GM21786 (cell line): ENCODE measurements around the gene CPSF6.

Source experiments
- ATAC-seq: cut with Tn5 transposase; IDR thresholded peaks from one replicate; pipeline ENCODE4 v1.9.1; 2021; ENCODE audit not compliant: unreplicated experiment

Gene CPSF6

GRCh38 chr12:69318225-69318624, 78.9 kb downstream of the CPSF6 start:
- no peak for ATAC-seq

GRCh38 chr12:69321351-69321750, 82.0 kb downstream of the CPSF6 start:
- no peak for ATAC-seq
